ENCODE measurements around the gene FGB. TPM values are rescaled to one million over a fixed set of nuclear protein-coding genes. Genes with fewer than 3 reads are reported as not detected.

The FGB gene
- total and polyA plus RNA-seq, 2 donors: 1.1 to 1.3 TPM

- Histone ChIP-seq H3K36me3 (ENCODE audit: control insufficient read depth in 2 of 2, insufficient read depth in 2 of 2, low read length in 1 of 2) (no peaks in the 10 kb centered on the region), H3K4me3 (ENCODE audit: low read length in 2 of 2) (no peak overlapping the region), H3K27ac (ENCODE audit: low read depth in 1 of 2, low read length in 1 of 2) (no peak overlapping the region), H3K9me3 (ENCODE audit: control insufficient read depth in 2 of 2, insufficient read depth in 1 of 2, low read length in 1 of 2) (no peaks in the 10 kb centered on the region), H3K27me3 (ENCODE audit: control insufficient read depth in 2 of 2, insufficient read depth in 1 of 2, low read length in 1 of 2) (no peaks in the 10 kb centered on the region), H3K4me1 (ENCODE audit: control insufficient read depth in 2 of 2, insufficient read depth in 2 of 2, low read length in 2 of 2) (no peaks in the 10 kb centered on the region)
- no peak for DNase-seq (ENCODE audit: low read depth in 6 of 9, low spot score in 9 of 9)
- 94% methylated on average over 7 of the region's 7 CpGs for WGBS
Observed at GRCh38 chr4:154597798-154598774, 35.3 kb downstream of the FGB start.

GRCh38 chr4:154602404-154603020, 39.7 kb downstream of the FGB start:
- H3K9me3 ChIP-seq (ENCODE audit: control insufficient read depth in 2 of 2, insufficient read depth in 1 of 2, low read length in 1 of 2): no peaks in the 10 kb centered on the region
- H3K27me3 ChIP-seq (ENCODE audit: control insufficient read depth in 2 of 2, insufficient read depth in 1 of 2, low read length in 1 of 2): no peaks in the 10 kb centered on the region
- H3K4me3 ChIP-seq (ENCODE audit: low read length in 2 of 2): no peak overlapping the region
- WGBS: 40% methylated on average over 1 of the region's 1 CpG
- H3K36me3 ChIP-seq (ENCODE audit: control insufficient read depth in 2 of 2, insufficient read depth in 2 of 2, low read length in 1 of 2): no peaks in the 10 kb centered on the region
- H3K27ac ChIP-seq (ENCODE audit: low read depth in 1 of 2, low read length in 1 of 2): no peak overlapping the region
- no peaks in the 10 kb centered on the region for H3K4me1 ChIP-seq (ENCODE audit: control insufficient read depth in 2 of 2, insufficient read depth in 2 of 2, low read length in 2 of 2)
- no peak for DNase-seq (ENCODE audit: low read depth in 6 of 9, low spot score in 9 of 9)

GRCh38 chr4:154603033-154603943, 40.5 kb downstream of the FGB start:
- no peaks in the 10 kb centered on the region for H3K36me3 ChIP-seq (ENCODE audit: control insufficient read depth in 2 of 2, insufficient read depth in 2 of 2, low read length in 1 of 2)
- no peak for DNase-seq (ENCODE audit: low read depth in 6 of 9, low spot score in 9 of 9)
- no peaks in the 10 kb centered on the region for H3K9me3 ChIP-seq (ENCODE audit: control insufficient read depth in 2 of 2, insufficient read depth in 1 of 2, low read length in 1 of 2)
- 94% methylated on average over 6 of the region's 6 CpGs for WGBS
- H3K27me3 ChIP-seq (ENCODE audit: control insufficient read depth in 2 of 2, insufficient read depth in 1 of 2, low read length in 1 of 2): no peaks in the 10 kb centered on the region
- H3K4me3 ChIP-seq (ENCODE audit: low read length in 2 of 2): no peak overlapping the region
- H3K4me1 ChIP-seq (ENCODE audit: control insufficient read depth in 2 of 2, insufficient read depth in 2 of 2, low read length in 2 of 2): no peaks in the 10 kb centered on the region
- no peak overlapping the region for H3K27ac ChIP-seq (ENCODE audit: low read depth in 1 of 2, low read length in 1 of 2)

GRCh38 chr4:154604696-154605200, 41.9 kb downstream of the FGB start:
- H3K4me1 ChIP-seq (ENCODE audit: control insufficient read depth in 2 of 2, insufficient read depth in 2 of 2, low read length in 2 of 2): no peaks in the 10 kb centered on the region
- no peaks in the 10 kb centered on the region for H3K9me3 ChIP-seq (ENCODE audit: control insufficient read depth in 2 of 2, insufficient read depth in 1 of 2, low read length in 1 of 2)
- WGBS: 94% methylated on average over 4 of the region's 4 CpGs
- no peak for DNase-seq (ENCODE audit: low read depth in 6 of 9, low spot score in 9 of 9)
- H3K4me3 ChIP-seq (ENCODE audit: low read length in 2 of 2): no peak overlapping the region
- no peak overlapping the region for H3K27ac ChIP-seq (ENCODE audit: low read depth in 1 of 2, low read length in 1 of 2)
- H3K36me3 ChIP-seq (ENCODE audit: control insufficient read depth in 2 of 2, insufficient read depth in 2 of 2, low read length in 1 of 2): no peaks in the 10 kb centered on the region
- no peaks in the 10 kb centered on the region for H3K27me3 ChIP-seq (ENCODE audit: control insufficient read depth in 2 of 2, insufficient read depth in 1 of 2, low read length in 1 of 2)

- 94% methylated on average over 6 of the region's 6 CpGs for WGBS
- Histone ChIP-seq H3K27me3 (ENCODE audit: control insufficient read depth in 2 of 2, insufficient read depth in 1 of 2, low read length in 1 of 2) (no peaks in the 10 kb centered on the region), H3K27ac (ENCODE audit: low read depth in 1 of 2, low read length in 1 of 2) (no peak overlapping the region), H3K36me3 (ENCODE audit: control insufficient read depth in 2 of 2, insufficient read depth in 2 of 2, low read length in 1 of 2) (no peaks in the 10 kb centered on the region), H3K9me3 (ENCODE audit: control insufficient read depth in 2 of 2, insufficient read depth in 1 of 2, low read length in 1 of 2) (no peaks in the 10 kb centered on the region), H3K4me3 (ENCODE audit: low read length in 2 of 2) (no peak overlapping the region), H3K4me1 (ENCODE audit: control insufficient read depth in 2 of 2, insufficient read depth in 2 of 2, low read length in 2 of 2) (no peaks in the 10 kb centered on the region)
- no peak for DNase-seq (ENCODE audit: low read depth in 6 of 9, low spot score in 9 of 9)
Observed at GRCh38 chr4:154606728-154607723, 44.2 kb downstream of the FGB start.

- 96% methylated on average over 3 of the region's 3 CpGs for WGBS
- Histone ChIP-seq H3K36me3 (ENCODE audit: control insufficient read depth in 2 of 2, insufficient read depth in 2 of 2, low read length in 1 of 2) (no peaks in the 10 kb centered on the region), H3K4me3 (ENCODE audit: low read length in 2 of 2) (no peak overlapping the region), H3K27ac (ENCODE audit: low read depth in 1 of 2, low read length in 1 of 2) (no peak overlapping the region), H3K27me3 (ENCODE audit: control insufficient read depth in 2 of 2, insufficient read depth in 1 of 2, low read length in 1 of 2) (no peaks in the 10 kb centered on the region), H3K4me1 (ENCODE audit: control insufficient read depth in 2 of 2, insufficient read depth in 2 of 2, low read length in 2 of 2) (no peaks in the 10 kb centered on the region), H3K9me3 (ENCODE audit: control insufficient read depth in 2 of 2, insufficient read depth in 1 of 2, low read length in 1 of 2) (no peaks in the 10 kb centered on the region)
- no peak for DNase-seq (ENCODE audit: low read depth in 6 of 9, low spot score in 9 of 9)
Observed at GRCh38 chr4:154608361-154609252, 45.8 kb downstream of the FGB start.

GRCh38 chr4:154609532-154609931, 46.7 kb downstream of the FGB start:
- DNase-seq (ENCODE audit: low read depth in 6 of 9, low spot score in 9 of 9): no peak
- Histone ChIP-seq H3K27ac (ENCODE audit: low read depth in 1 of 2, low read length in 1 of 2) (no peak overlapping the region), H3K9me3 (ENCODE audit: control insufficient read depth in 2 of 2, insufficient read depth in 1 of 2, low read length in 1 of 2) (no peaks in the 10 kb centered on the region), H3K27me3 (ENCODE audit: control insufficient read depth in 2 of 2, insufficient read depth in 1 of 2, low read length in 1 of 2) (no peaks in the 10 kb centered on the region), H3K4me3 (ENCODE audit: low read length in 2 of 2) (no peak overlapping the region), H3K36me3 (ENCODE audit: control insufficient read depth in 2 of 2, insufficient read depth in 2 of 2, low read length in 1 of 2) (no peaks in the 10 kb centered on the region), H3K4me1 (ENCODE audit: control insufficient read depth in 2 of 2, insufficient read depth in 2 of 2, low read length in 2 of 2) (no peaks in the 10 kb centered on the region)
- WGBS: 94% methylated on average over 4 of the region's 4 CpGs

Measured in thymus (tissue), 11 donors.